Epithelial cell of umbilical artery (primary cell): ENCODE measurements around the gene LIN37. TPM values are rescaled to one million over a fixed set of nuclear protein-coding genes. Genes with fewer than 3 reads are reported as not detected.

ENCODE experiments used
- total RNA-seq: library from RNA; depleted of rRNA; stranded (reverse); fragments of >200 nt; gene quantifications from 2 replicates; pipeline ENCODE4 v1.2.3, GENCODE V29; 2014

The LIN37 gene
- 5.2 and 9.0 TPM in 2 replicates for total RNA-seq

GRCh38 chr19:35748106-35749020, at the start of gene LIN37:
LIN37 (plus strand) TSS chr19:35748576; CDS start chr19:35748725, 149 bp downstream.

GRCh38 chr19:35704218-35704617, 44.2 kb upstream of the LIN37 start, which contains the start of gene ZBTB32:
ZBTB32 (plus strand) TSS chr19:35704558; CDS start chr19:35714627, 10,069 bp downstream.

GRCh38 chr19:35717665-35718344, 30.6 kb upstream of the LIN37 start, which contains the start of gene KMT2B:
KMT2B (plus strand) TSS chr19:35718003; CDS start chr19:35718019, 16 bp downstream.

GRCh38 chr19:35742121-35742724, 6.2 kb upstream of the LIN37 start, which contains the start of gene IGFLR1:
IGFLR1 (minus strand) TSS chr19:35742452; CDS start chr19:35741180, 1,272 bp downstream.

GRCh38 chr19:35745328-35746086, 2.9 kb upstream of the LIN37 start, which contains the start of the genes PSENEN and U2AF1L4:
PSENEN (plus strand) TSS chr19:35745651; CDS start chr19:35745931, 280 bp downstream.
U2AF1L4 (minus strand) TSS chr19:35745418; CDS start chr19:35745391, 27 bp downstream.

GRCh38 chr19:35756377-35757230, 8.2 kb downstream of the LIN37 start, which contains the start of gene HSPB6:
HSPB6 (minus strand) TSS chr19:35757029; CDS start chr19:35757008, 21 bp downstream.

GRCh38 chr19:35757749-35758608, 9.6 kb downstream of the LIN37 start, which contains the start of gene PROSER3:
PROSER3 (plus strand) TSS chr19:35758176; CDS start chr19:35758216, 40 bp downstream.

GRCh38 chr19:35775298-35776101, 27.1 kb downstream of the LIN37 start, which contains the start of gene ARHGAP33:
ARHGAP33 (plus strand) TSS chr19:35775564; CDS start chr19:35775659, 95 bp downstream.

Other genes starting within 250 kb of the LIN37 start
- gene DMKN, start 234.9 kb upstream of the LIN37 start, total RNA-seq = not detected in 2 replicates
- gene SBSN, start 220.3 kb upstream of the LIN37 start, total RNA-seq = not detected in 2 replicates
- gene GAPDHS, start 215.1 kb upstream of the LIN37 start, total RNA-seq = not detected in 2 replicates
- 72.6 and 78.6 TPM in 2 replicates for gene TMEM147, start 202.9 kb upstream of the LIN37 start, total RNA-seq
- not detected in 2 replicates for gene ATP4A, start 184.9 kb upstream of the LIN37 start, total RNA-seq
- not detected in 2 replicates for gene PMIS2, start 162.4 kb upstream of the LIN37 start, total RNA-seq
- gene HAUS5, start 135.8 kb upstream of the LIN37 start, total RNA-seq = 6.8 and 9.9 TPM in 2 replicates
- 48.3 and 53.3 TPM in 2 replicates for gene RBM42, start 119.5 kb upstream of the LIN37 start, total RNA-seq
- gene ETV2, start 106.8 kb upstream of the LIN37 start, total RNA-seq = 0.30 TPM in 1 of 2 replicates, not detected in the other
- 282 and 403 TPM in 2 replicates for gene COX6B1, start 100.3 kb upstream of the LIN37 start, total RNA-seq
- not detected in 2 replicates for gene UPK1A, start 82.1 kb upstream of the LIN37 start, total RNA-seq
- not detected in 2 replicates for gene ZBTB32, start 44.0 kb upstream of the LIN37 start, total RNA-seq
- gene KMT2B, start 30.6 kb upstream of the LIN37 start, total RNA-seq = 3.6 and 7.0 TPM in 2 replicates
- 0.91 and 4.2 TPM in 2 replicates for gene IGFLR1, start 6.1 kb upstream of the LIN37 start, total RNA-seq
- gene U2AF1L4, start 3.2 kb upstream of the LIN37 start, total RNA-seq = 3.9 and 14.0 TPM in 2 replicates
- 14.0 and 15.2 TPM in 2 replicates for gene PSENEN, start 2.9 kb upstream of the LIN37 start, total RNA-seq
- 0.65 and 3.0 TPM in 2 replicates for gene HSPB6, start 8.5 kb downstream of the LIN37 start, total RNA-seq
- 2.6 and 4.0 TPM in 2 replicates for gene PROSER3, start 9.6 kb downstream of the LIN37 start, total RNA-seq
- 2.6 and 4.0 TPM in 2 replicates for gene ARHGAP33, start 27.0 kb downstream of the LIN37 start, total RNA-seq
- not detected in 2 replicates for gene PRODH2, start 64.3 kb downstream of the LIN37 start, total RNA-seq
- not detected in 2 replicates for gene NPHS1, start 103.9 kb downstream of the LIN37 start, total RNA-seq
- 0.15 TPM in 1 of 2 replicates, not detected in the other for gene KIRREL2, start 108.3 kb downstream of the LIN37 start, total RNA-seq
- gene APLP1, start 120.0 kb downstream of the LIN37 start, total RNA-seq = 1.2 and 5.5 TPM in 2 replicates
- gene NFKBID, start 152.0 kb downstream of the LIN37 start, total RNA-seq = 1.6 and 17.5 TPM in 2 replicates
- gene HCST, start 154.0 kb downstream of the LIN37 start, total RNA-seq = not detected in 2 replicates
- not detected in 2 replicates for gene TYROBP, start 159.7 kb downstream of the LIN37 start, total RNA-seq
- 1.3 and 2.4 TPM in 2 replicates for gene LRFN3, start 187.8 kb downstream of the LIN37 start, total RNA-seq
- gene SDHAF1, start 246.6 kb downstream of the LIN37 start, total RNA-seq = 10.9 and 18.2 TPM in 2 replicates